Measurements from ENCODE around the gene ST6GALNAC3. TPM values are rescaled to one million over a fixed set of nuclear protein-coding genes. Genes with fewer than 3 reads are reported as not detected.
A peak's percentile ranks its signal among the peaks of the same experiment; 100 is the strongest.

ST6GALNAC3 gene
- polyA plus RNA-seq, 3 donors, result 63.8 to 87.0 (median 78.0) TPM

- no peak for DNase-seq (ENCODE audit: extremely low read depth in 1 of 11, low read depth in 9 of 11, low spot score in 4 of 11)
These were observed 182.0 kb downstream of the ST6GALNAC3 start for GRCh38 chr1:76256289-76257223.

DNA sequence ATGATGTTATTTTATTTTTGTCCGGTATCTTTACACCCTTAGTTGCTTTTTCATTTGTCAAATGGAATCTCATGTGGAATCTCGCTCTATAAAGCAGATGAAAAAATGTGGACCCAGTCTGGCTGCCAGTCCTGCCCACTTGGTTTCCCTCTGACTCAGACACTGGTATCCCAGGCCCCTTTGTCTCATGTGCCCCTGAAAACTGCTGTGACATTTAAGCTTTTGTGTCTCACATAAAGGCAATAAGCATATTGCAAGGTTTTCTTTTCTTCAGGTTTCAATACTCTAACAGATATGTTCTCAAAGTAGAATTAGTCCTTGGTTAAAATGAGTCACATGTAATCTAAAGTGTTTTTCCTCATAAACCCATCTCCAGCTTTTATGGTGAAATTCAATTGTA is 183.3 kb downstream of the ST6GALNAC3 start:
- no peak for DNase-seq (ENCODE audit: extremely low read depth in 1 of 11, low read depth in 9 of 11, low spot score in 4 of 11)

DNA sequence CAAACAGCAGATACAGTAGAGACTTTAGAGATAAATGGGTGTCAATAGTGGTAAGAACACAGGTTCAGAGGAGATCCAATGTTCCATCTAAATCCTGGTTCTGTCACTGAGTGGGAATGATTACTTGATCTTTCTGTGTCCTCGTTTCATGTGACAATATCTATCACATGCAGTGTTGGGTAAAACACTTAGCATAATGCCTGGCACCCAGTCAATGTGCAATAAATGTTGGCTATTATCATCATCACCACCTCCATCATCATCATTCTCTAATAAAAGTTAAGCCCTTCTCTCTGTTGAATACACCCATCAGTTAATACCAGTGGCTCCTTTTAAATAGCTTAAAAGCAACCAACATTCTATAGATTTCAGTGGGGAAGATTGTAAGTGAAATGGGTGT is 184.7 kb downstream of the ST6GALNAC3 start:
- DNase-seq (ENCODE audit: extremely low read depth in 1 of 11, low read depth in 9 of 11, low spot score in 4 of 11), result no peak

DNA sequence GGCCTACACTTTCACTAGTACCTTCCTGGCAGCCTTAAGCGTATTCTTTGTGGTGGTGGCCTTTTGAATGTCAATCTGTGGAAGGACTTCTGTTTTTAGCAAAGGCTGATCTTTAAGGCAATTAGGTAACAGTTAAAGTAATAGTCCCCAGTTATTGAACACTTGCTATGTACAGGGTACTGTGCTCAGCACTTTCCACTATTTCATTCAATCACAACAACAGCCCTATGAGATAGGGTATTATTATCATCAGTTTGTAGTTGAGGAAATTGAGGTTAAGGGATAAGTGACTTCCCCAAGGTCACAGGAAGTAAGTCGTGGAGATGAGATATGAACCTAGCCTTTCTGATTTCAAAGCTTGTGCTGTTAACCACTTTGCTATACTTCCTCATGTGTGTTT is 185.7 kb downstream of the ST6GALNAC3 start:
- no peak for DNase-seq (ENCODE audit: extremely low read depth in 1 of 11, low read depth in 9 of 11, low spot score in 4 of 11)

DNA sequence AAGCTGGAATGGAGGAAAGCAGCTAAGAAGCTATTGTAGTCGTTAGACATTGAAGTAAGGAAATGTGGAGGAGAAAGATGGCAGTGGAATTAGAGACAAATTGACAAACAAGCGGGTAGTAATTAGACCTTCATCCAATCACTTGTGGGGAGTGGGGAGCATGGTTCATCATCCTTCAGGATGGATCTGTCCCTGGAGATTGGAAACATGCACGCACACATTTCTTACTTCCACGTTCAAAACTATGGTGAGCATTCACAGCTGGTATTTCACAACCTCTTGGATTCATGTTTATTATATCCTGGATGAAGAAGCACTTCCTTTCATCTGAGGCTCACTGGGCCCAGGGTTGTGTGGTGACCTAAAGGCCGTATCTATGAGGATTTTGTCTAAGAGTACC is 188.1 kb downstream of the ST6GALNAC3 start:
- no peak for DNase-seq (ENCODE audit: extremely low read depth in 1 of 11, low read depth in 9 of 11, low spot score in 4 of 11)

DNA sequence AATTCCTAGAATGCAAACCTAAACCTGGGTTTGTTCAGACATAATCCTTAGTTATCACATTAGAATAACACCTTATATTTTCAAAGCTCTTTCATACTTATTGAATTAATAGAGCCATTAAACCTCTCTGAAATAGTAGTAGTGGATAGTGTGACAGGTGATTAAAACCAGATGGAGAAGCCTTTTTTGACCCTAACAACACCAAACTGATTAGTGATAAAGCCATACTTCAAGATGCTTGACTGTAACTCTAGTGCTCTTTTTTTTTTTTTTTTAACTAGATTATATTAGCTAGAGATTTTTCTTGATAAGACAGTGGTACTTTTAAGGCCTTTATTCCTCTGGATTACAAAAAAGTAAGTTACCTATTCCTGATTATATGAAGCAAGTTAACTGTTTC is 190.1 kb downstream of the ST6GALNAC3 start:
- no peak for DNase-seq (ENCODE audit: extremely low read depth in 1 of 11, low read depth in 9 of 11, low spot score in 4 of 11)

- no peak for DNase-seq (ENCODE audit: extremely low read depth in 1 of 11, low read depth in 9 of 11, low spot score in 4 of 11)
These were observed 192.2 kb downstream of the ST6GALNAC3 start for GRCh38 chr1:76266762-76267161.

- no peak for DNase-seq (ENCODE audit: extremely low read depth in 1 of 11, low read depth in 9 of 11, low spot score in 4 of 11)
These were observed 193.1 kb downstream of the ST6GALNAC3 start for GRCh38 chr1:76267631-76268030.

GRCh38 chr1:76268341-76268740 is 193.8 kb downstream of the ST6GALNAC3 start:
- DNase-seq (ENCODE audit: extremely low read depth in 1 of 11, low read depth in 9 of 11, low spot score in 4 of 11), result peak in 10 of 11 donors; percentile 36 to 79 (median 66)

DNA sequence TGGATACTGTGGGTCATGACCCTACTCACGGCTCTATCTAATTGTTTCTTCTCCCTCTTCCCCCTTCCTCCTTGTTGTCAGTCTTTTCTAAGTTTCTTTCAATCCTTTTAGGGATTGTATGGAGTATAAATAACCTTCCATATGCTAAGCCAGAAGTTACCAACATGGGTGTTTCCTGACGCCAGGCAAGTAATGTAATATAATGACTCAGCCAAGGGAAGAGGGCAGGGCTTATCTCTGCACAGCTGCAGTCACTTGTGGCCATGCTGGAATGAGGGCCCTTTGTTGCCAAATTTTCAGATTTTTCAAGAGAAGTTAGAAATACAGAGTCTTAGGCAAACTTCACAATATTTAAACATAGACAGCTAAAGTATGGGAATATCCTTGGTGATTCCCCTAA is 194.6 kb downstream of the ST6GALNAC3 start:
- DNase-seq (ENCODE audit: extremely low read depth in 1 of 11, low read depth in 9 of 11, low spot score in 4 of 11), result no peak

- DNase-seq (ENCODE audit: extremely low read depth in 1 of 11, low read depth in 9 of 11, low spot score in 4 of 11), result no peak
These were observed 199.8 kb downstream of the ST6GALNAC3 start for GRCh38 chr1:76274302-76274701.

- DNase-seq (ENCODE audit: extremely low read depth in 1 of 11, low read depth in 9 of 11, low spot score in 4 of 11), result no peak
These were observed 200.2 kb downstream of the ST6GALNAC3 start for GRCh38 chr1:76274718-76275117.

GRCh38 chr1:76278711-76279100 is 204.2 kb downstream of the ST6GALNAC3 start:
- no peak for DNase-seq (ENCODE audit: extremely low read depth in 1 of 11, low read depth in 9 of 11, low spot score in 4 of 11)

DNA sequence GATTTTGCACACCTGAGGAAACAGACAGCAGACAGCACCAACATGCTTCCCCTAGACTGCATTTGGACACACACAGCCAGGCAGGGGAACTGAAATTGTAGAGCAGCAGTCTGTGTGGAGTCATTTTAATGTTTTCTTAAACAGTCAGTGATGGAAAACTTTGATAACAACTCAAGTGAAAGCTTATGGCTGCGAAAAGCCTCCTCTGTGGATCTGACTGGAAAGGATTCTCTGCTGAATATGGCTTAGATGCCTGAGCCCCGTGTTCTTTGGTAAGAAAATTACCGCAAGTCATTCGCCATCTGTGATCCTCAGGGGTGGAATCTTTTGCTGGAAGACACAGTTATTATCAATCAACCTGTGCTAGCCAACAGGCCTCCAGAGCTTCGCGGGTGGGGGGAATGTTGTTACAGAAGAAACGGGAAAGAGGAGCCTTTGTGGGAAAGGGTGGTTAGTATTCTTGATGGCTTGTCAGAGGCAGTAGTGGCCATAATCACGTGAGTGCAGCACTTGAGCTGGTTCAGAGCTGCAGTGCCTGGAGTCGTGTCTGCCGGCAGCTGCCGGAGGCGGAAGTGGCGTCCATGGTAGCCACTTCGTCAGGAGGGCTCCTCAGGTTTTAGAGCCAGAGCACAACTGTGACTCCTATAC is 204.7 kb downstream of the ST6GALNAC3 start:
- DNase-seq (ENCODE audit: extremely low read depth in 1 of 11, low read depth in 9 of 11, low spot score in 4 of 11), result peak in 2 of 11 donors; percentile 22 to 33

- no peak for DNase-seq (ENCODE audit: extremely low read depth in 1 of 11, low read depth in 9 of 11, low spot score in 4 of 11)
These were observed 206.8 kb downstream of the ST6GALNAC3 start for GRCh38 chr1:76281306-76281705.

DNA sequence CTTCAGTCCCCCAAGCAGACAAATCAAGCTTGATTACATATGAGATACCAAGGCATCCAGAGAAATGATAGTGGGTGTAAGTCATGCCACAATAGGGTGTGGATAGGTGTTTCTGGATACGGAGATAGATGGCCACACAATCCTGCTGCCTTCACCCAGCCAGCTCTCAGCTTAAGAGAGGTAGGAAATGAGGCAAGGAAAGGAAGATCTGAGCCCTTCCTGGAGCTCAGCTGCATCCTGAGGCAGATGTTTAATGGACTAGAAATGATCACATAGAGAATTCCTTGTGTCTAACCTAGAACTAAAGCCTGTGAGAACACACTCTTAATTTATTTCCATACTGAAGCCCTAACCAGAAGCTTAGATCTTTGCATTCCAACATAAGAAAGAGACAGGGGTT is 210.3 kb downstream of the ST6GALNAC3 start:
- DNase-seq (ENCODE audit: extremely low read depth in 1 of 11, low read depth in 9 of 11, low spot score in 4 of 11), result no peak

DNA sequence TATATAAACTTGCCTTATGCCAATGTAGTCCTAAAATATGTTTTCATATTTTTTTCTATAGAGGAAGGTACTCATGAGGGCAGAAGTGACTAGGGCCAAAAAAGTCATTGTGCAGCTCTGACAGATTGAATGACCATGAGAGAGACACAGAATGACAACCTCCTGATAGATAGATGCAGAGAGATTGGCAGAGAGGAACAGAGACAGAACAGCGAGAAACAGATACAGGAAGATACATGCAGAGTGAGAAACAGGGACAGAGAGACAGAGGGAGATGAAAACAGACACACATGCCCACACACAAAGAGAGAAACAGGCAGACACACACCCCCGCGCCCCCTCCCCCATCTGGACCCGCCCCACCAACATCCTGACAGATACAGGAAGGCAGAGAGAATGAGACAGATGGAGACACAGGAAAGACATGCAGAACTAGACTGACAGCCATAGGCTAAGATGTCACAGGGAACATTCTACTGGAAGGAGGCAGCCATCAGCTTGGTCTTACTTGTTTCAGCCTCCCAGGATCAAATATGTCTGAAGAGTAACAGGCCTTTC is 211.1 kb downstream of the ST6GALNAC3 start:
- no peak for DNase-seq (ENCODE audit: extremely low read depth in 1 of 11, low read depth in 9 of 11, low spot score in 4 of 11)

GRCh38 chr1:76287917-76288316 is 213.4 kb downstream of the ST6GALNAC3 start:
- no peak for DNase-seq (ENCODE audit: extremely low read depth in 1 of 11, low read depth in 9 of 11, low spot score in 4 of 11)

DNA sequence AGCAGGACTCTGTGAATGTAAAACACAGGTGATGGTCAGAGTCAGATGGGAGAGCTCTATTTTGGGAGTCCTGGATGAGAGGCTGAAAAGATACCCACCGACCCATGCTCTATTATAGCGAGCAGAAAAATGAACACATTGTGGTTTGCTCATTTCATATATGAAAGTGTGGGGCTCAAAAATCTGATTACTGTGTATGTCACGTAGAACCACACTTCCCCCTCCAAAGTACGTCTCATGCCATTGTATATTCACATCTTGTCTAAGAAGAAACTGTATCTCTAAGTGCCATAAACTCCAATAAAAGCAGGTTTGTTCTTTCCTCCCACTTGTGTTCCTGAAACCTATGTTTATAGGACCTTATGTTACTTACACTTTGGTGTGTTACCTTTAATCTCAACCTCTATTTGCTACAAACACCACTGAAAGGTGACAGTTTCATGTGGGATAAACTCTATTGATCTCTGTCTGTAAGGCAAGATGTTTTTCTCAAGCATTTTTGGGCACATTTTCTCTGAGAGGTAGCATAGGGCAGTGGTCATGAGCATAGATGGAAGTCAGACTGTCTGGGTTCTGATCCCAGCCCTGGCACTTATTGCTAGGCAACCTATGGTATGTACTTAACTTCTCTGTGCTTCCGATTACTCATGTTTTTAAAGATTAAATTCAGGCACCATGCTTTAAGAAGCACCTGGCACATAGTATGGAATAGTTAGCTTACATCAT is 214.4 kb downstream of the ST6GALNAC3 start:
- DNase-seq (ENCODE audit: extremely low read depth in 1 of 11, low read depth in 9 of 11, low spot score in 4 of 11), result no peak
